PC-3 (cell line): Measurements from ENCODE around the gene SLC26A1.

Source experiments
- EZH2 ChIP-seq: fragments of 300-600 bp; sonication (generic); IDR thresholded peaks from one replicate; pipeline ENCODE4 v1.6.1; 2017; ENCODE audit warnings: antibody characterized with exemption, mild to moderate bottlenecking, low read length; ENCODE audit not compliant: unreplicated experiment
- EZH2phosphoT487 ChIP-seq: fragments of 300-600 bp; sonication (generic); IDR thresholded peaks from 2 replicates; pipeline ENCODE4 v1.6.1; 2018; ENCODE audit warnings: mild to moderate bottlenecking, antibody characterized with exemption, low read length, borderline replicate concordance
- TF ChIP-seq, protein P1 (sequence below): fragments of 300-600 bp; sonication (generic); conservative IDR thresholded peaks from 2 replicates; pipeline ENCODE4 v1.5.1; 2017; ENCODE audit warnings: antibody characterized with exemption, low read depth, mild to moderate bottlenecking, low read length

DNA sequence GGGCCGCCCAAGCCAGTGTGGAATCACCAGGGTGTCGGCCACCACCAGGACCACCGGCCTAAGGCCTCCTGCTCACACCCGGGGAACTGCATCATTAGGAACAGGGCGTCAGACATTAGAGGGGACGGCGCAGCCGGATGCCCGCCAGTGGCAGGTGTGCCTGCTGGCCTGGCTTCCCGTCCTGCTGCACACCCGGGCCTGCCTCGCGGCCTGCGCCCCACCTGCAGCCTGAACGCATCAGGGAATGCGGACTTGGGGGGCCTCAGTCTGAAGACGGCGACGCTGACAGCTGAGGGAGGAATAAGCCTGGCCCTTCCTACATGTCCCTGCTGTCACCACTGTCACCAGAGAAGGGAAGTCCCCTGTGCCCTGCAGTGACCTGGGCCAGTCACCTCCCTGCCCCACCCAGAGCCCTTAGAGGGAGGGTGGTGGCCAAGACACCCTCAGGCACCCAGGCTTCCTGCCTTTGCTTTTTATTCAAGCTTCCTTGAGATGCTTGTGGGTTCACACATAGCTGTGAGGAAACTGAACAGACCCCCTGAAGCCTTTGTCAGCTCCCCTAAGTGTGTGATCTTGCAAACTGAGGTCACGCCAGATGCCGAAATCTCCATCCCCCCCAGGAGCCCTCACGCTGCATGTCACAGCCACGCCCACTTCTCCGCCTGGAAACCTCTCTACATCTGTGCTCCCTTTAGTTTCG is 23.0 kb downstream of the SLC26A1 start:
- TF ChIP-seq, protein P1, sequence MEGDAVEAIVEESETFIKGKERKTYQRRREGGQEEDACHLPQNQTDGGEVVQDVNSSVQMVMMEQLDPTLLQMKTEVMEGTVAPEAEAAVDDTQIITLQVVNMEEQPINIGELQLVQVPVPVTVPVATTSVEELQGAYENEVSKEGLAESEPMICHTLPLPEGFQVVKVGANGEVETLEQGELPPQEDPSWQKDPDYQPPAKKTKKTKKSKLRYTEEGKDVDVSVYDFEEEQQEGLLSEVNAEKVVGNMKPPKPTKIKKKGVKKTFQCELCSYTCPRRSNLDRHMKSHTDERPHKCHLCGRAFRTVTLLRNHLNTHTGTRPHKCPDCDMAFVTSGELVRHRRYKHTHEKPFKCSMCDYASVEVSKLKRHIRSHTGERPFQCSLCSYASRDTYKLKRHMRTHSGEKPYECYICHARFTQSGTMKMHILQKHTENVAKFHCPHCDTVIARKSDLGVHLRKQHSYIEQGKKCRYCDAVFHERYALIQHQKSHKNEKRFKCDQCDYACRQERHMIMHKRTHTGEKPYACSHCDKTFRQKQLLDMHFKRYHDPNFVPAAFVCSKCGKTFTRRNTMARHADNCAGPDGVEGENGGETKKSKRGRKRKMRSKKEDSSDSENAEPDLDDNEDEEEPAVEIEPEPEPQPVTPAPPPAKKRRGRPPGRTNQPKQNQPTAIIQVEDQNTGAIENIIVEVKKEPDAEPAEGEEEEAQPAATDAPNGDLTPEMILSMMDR, result no peak
- TF ChIP-seq EZH2phosphoT487 (no peak), EZH2 (no peak)
